ENCODE data around the gene PPM1D. TPM values are rescaled to one million over a fixed set of nuclear protein-coding genes. Genes with fewer than 3 reads are reported as not detected.

Gene PPM1D
- total RNA-seq, 4 donors from 2014 or later = 10.1 to 17.3 (median 12.3) TPM

DNA sequence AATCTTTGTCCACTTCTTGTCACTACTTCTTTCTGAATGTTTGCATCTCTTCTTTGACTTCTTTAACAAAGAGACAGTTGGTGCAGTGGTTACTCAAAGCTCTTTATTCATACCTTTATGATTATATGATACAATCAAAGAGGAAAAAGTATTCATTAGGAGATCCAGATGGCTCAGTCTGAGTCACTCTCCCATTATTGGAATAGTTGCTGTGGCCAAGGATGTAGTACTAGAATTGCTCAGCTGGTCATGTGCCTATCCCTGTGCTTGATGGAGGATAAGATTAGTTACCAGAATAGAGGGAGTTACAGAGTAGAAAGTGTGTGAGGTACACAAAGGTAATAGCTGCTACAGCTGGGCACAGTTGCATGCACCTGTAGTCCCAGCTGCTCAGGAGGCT lies 96.0 kb downstream of the PPM1D start:
- H3K36me3 ChIP-seq = peaks cover 0 to 70% of the 10 kb centered on the region in 2 donors
- H3K4me3 ChIP-seq = no peak overlapping the region
- no peak for TF ChIP-seq POLR2A (IDR thresholded peaks at IDR 0.05)
- TF ChIP-seq, protein P1, sequence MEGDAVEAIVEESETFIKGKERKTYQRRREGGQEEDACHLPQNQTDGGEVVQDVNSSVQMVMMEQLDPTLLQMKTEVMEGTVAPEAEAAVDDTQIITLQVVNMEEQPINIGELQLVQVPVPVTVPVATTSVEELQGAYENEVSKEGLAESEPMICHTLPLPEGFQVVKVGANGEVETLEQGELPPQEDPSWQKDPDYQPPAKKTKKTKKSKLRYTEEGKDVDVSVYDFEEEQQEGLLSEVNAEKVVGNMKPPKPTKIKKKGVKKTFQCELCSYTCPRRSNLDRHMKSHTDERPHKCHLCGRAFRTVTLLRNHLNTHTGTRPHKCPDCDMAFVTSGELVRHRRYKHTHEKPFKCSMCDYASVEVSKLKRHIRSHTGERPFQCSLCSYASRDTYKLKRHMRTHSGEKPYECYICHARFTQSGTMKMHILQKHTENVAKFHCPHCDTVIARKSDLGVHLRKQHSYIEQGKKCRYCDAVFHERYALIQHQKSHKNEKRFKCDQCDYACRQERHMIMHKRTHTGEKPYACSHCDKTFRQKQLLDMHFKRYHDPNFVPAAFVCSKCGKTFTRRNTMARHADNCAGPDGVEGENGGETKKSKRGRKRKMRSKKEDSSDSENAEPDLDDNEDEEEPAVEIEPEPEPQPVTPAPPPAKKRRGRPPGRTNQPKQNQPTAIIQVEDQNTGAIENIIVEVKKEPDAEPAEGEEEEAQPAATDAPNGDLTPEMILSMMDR (IDR thresholded peaks at IDR 0.05) = no peak
- no peaks in the 10 kb centered on the region for H3K9me3 ChIP-seq
- ATAC-seq = no peak
- no peak overlapping the region for H3K27ac ChIP-seq
- no peaks in the 10 kb centered on the region for H3K27me3 ChIP-seq
- no peaks in the 10 kb centered on the region for H3K4me1 ChIP-seq

DNA sequence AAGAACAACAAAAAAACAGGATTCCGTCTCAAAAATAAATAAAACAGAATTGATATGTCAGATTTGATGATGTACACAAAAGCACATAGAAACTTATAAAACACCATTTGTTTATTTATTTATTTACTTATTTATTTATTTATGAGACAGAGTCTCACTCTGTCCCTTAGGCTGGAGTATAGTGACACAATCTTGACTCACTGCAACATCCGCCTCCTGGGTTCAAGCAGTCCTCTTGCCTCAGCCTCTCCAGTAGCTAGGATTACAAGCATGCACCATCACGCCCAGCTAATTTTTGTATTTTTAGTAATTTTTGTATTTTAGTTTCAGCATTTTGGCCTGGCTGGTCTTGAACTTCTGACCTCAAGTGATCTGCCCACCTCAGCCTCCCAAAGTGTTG lies 99.1 kb downstream of the PPM1D start:
- no peak for TF ChIP-seq POLR2AphosphoS5 (IDR thresholded peaks at IDR 0.05)
- no peak for TF ChIP-seq EP300 (IDR thresholded peaks at IDR 0.05)
- TF ChIP-seq, protein P1 (IDR thresholded peaks at IDR 0.05) = no peak
- no peak for TF ChIP-seq POLR2A (IDR thresholded peaks at IDR 0.05)
- ATAC-seq = no peak
- H3K4me1 ChIP-seq = no peaks in the 10 kb centered on the region
- no peaks in the 10 kb centered on the region for H3K27me3 ChIP-seq
- H3K4me3 ChIP-seq = no peak overlapping the region
- 89 to 90% methylated on average over 2 to 3 of the region's 3 CpGs for whole genome bisulfite sequencing, 2 donors (ENCODE audit: low coverage in 1 of 2)
- no peak overlapping the region for H3K27ac ChIP-seq
- no peaks in the 10 kb centered on the region for H3K9me3 ChIP-seq
- peaks cover 0 to 47% of the 10 kb centered on the region in 2 donors for H3K36me3 ChIP-seq

DNA sequence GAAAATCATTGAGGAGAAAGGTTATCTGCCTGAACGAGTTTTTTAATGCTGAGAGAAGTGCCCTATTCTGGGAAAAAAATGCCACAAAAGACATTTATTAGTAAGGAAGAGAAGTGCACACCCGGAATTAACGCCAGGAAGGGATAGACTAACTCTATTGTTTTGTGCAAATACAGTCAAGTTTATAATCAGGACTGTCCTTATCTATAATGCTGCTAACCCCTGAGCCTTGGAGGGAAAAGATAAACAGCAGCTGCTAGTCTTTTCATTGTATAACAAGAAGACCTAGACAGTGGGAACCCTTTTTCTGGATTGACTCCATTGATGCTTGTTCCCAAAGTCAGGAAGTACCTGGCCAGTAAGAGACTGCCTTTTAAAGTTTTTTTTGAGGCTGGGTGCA lies 104.2 kb downstream of the PPM1D start:
- H3K27me3 ChIP-seq = no peaks in the 10 kb centered on the region
- ATAC-seq = no peak
- 58 to 65% methylated on average over 2 to 3 of the region's 3 CpGs for WGBS, 2 donors (ENCODE audit: low coverage in 1 of 2)
- TF ChIP-seq POLR2A (IDR thresholded peaks at IDR 0.05) (no peak), EP300 (IDR thresholded peaks at IDR 0.05) (no peak), POLR2AphosphoS5 (IDR thresholded peaks at IDR 0.05) (no peak)
- TF ChIP-seq, protein P1 (IDR thresholded peaks at IDR 0.05) = no peak
- no peak overlapping the region for H3K27ac ChIP-seq
- H3K4me3 ChIP-seq = no peak overlapping the region
- no peaks in the 10 kb centered on the region for H3K9me3 ChIP-seq
- H3K4me1 ChIP-seq = no peaks in the 10 kb centered on the region
- peaks cover 0 to 41% of the 10 kb centered on the region in 2 donors for H3K36me3 ChIP-seq

DNA sequence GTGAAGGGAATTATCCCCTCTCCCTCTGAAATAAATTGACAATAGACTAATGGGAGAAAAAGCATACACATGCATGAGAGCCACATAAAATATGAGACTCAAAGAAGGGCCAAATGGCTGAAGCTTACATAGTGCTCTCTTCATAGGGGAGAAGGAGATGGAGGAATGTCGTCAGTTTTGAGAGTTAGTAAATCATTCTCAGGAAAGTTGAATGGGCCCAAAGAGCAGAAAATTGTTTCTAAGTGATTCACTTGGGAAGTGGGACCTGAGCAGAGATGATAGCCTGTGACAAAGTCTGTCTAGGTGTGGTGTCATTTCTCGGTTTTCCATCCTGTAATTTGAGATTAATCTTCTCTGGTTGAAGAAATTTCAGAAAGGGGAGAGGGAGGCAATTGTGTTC lies 112.7 kb downstream of the PPM1D start:
- H3K4me3 ChIP-seq = no peak overlapping the region
- TF ChIP-seq, protein P1 (IDR thresholded peaks at IDR 0.05) = no peak
- TF ChIP-seq EP300 (IDR thresholded peaks at IDR 0.05) = no peak
- 70 to 100% methylated on average over 2 of the region's 2 CpGs for WGBS, 2 donors (ENCODE audit: low coverage in 1 of 2)
- no peak overlapping the region for H3K27ac ChIP-seq
- no peaks in the 10 kb centered on the region for H3K9me3 ChIP-seq
- H3K27me3 ChIP-seq = no peaks in the 10 kb centered on the region
- ATAC-seq = no peak
- H3K4me1 ChIP-seq = no peaks in the 10 kb centered on the region
- H3K36me3 ChIP-seq = peaks cover 0 to 54% of the 10 kb centered on the region in 2 donors

DNA sequence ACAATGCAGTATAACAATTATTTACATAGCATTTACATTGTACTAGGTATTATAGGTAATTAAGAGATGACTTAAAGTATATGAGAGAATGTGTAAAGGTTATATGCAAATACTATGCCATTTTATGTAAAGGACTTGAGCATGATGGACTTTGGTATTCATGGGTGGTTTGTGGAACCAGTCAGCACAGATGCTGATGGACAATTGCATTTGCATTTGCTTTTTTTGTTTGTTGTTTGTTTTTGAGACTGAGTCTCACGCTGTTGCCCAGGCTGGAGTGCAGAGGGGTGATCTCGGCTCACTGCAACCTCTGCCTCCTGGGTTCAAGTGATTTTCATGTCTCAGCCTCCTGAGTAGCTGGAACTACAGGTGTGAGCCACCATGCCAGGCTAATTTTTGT lies 113.6 kb downstream of the PPM1D start:
- Histone ChIP-seq H3K36me3 (peaks cover 0 to 45% of the 10 kb centered on the region in 2 donors), H3K9me3 (no peaks in the 10 kb centered on the region), H3K27me3 (no peaks in the 10 kb centered on the region), H3K4me1 (no peaks in the 10 kb centered on the region), H3K4me3 (no peak overlapping the region), H3K27ac (no peak overlapping the region)
- ATAC-seq = no peak
- WGBS, 2 donors (ENCODE audit: low coverage in 1 of 2) = 80 to 94% methylated on average over 2 of the region's 2 CpGs
- no peak for TF ChIP-seq EP300 (IDR thresholded peaks at IDR 0.05)
- no peak for TF ChIP-seq POLR2AphosphoS5 (IDR thresholded peaks at IDR 0.05)
- TF ChIP-seq POLR2A (IDR thresholded peaks at IDR 0.05) = no peak
- TF ChIP-seq, protein P1 (IDR thresholded peaks at IDR 0.05) = no peak

Small RNA genes within 50 kb of the gene (small RNA-seq; reads per million reads assigned to genes)
- gene AC011921.2 (0 reads per million in 4 donors), gene RN7SL606P (0 reads per million in 4 donors), gene RNU6-623P (0 reads per million in 4 donors)

Other genes with a start within 250 kb of the PPM1D start
- gene USP32, start 208.1 kb upstream of the PPM1D start, total RNA-seq = 10 to 100 TPM; 44.1 to 55.5 (median 51.4) TPM
- not detected for gene CHCT1, start 177.7 kb upstream of the PPM1D start, total RNA-seq
- 10 to 100 TPM; 30.0 to 39.2 (median 34.4) TPM for gene APPBP2, start 74.0 kb upstream of the PPM1D start, total RNA-seq
- gene BCAS3, start 77.7 kb downstream of the PPM1D start, total RNA-seq = 10 to 100 TPM; 18.8 to 37.0 (median 34.5) TPM